HG02571 (cell line): Measurements from ENCODE around the gene TOMT.
"Not testable (repeated sequence)": the region's sequence is repeated elsewhere in the genome, so short reads cannot be mapped to it uniquely, and the experiment has no call there.

Source experiments
- ATAC-seq: cut with Tn5 transposase; IDR thresholded peaks from one replicate; pipeline ENCODE4 v1.9.1; 2021; ENCODE audit warnings: mild to moderate bottlenecking, moderate library complexity; ENCODE audit not compliant: unreplicated experiment

Gene TOMT

DNA sequence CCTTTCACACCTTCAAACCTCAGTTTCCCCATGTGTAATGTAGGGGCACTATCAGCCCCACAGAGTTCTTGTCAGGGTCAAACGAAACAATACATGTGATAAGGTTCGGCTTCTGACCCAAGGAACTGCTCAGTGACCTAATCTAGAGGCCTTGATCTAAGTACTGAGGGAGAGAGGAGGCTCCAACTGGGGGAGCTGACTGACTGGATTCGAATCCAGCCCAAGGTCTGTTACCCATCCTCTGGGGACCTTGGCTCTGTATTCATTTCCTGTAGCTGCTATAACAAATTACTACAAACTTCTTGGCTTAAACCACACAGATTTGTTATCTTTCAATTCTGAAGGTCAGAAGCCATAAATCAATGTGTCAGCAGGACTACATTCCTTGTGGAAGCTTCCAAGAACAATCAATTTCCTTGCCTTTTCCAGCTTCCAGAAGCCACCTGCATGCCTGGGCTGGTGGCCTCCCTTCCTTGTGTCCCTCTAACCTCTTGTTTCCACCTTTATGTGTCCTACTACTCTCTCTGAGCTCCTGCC is 17.5 kb downstream of the TOMT start:
- ATAC-seq, result no peak

DNA sequence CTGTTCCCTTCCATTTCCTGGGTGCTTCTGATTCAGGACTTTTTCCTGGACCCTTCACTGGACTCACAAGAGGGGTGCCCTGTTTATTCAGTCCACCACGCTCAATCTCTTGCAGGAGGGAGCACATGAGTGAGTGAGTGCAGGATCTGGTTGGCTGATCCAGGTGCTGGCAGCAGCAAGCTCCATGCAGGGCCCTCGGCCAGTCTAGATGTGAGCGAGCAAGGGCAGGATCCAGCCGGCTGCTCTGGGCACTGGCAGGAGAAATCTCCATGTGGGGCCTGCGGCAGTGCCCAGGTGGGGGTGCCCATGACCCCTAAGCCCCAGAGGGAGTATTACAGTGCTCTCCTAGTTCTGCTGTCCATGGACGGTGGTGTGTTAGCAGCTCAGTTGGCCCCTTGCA is 18.3 kb downstream of the TOMT start:
- ATAC-seq, result no peak

DNA sequence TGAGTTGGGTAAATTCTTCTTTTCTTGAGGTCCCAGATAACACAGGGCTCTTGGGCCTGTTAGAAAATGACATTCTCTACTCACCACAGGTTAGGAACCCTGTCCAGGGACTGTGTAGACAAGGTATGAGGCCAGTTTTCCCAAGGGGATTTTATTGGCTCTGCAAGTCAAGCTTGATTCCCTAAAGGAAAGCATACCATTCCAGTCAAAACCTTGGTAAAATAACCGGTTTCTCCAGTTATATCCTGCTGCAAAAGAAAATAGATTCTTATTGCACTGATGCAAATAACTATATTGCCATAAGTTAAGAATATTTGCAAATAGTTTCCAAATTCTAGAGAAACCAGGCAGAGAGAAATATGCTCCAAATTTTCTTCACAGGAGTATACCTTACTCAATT is 20.2 kb downstream of the TOMT start:
- no peak for ATAC-seq

DNA sequence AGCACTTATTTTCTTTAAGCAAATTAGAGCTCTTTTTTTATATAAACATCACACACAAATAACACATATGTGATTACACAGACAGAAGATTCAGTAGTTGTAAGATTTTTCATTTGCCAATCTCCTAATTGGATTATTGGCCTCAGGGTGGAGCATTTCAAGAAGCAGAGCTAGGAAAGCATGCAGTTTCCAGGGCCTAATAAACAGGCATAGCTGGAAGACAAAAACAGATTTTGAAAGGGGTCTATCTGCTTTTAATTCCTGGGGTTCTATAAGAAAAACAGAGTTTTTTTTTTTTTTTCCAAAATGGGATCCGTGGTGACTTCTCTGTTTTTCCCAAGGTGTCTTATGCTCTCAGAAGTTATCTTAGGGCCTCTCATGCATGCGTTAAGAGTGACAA is 22.2 kb downstream of the TOMT start:
- no peak for ATAC-seq

DNA sequence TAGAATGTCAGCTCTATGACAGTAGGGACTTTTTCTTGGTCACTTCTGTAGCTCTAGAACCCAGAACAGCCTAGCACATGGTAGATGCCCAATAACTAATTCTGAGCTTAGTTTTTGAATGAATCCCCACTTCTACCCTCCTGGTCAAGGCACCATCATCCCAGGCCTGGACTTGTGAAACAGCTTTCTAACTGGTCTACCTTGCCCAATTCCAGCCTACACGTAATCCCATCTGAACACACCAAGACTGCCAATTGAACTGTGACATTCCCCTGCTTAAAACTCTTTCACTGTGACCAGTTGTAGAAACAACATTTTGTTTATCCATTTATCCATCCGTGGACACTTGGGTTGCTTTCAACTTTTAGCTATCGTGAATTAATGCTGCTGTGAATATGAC is 23.7 kb downstream of the TOMT start:
- ATAC-seq, result no peak

DNA sequence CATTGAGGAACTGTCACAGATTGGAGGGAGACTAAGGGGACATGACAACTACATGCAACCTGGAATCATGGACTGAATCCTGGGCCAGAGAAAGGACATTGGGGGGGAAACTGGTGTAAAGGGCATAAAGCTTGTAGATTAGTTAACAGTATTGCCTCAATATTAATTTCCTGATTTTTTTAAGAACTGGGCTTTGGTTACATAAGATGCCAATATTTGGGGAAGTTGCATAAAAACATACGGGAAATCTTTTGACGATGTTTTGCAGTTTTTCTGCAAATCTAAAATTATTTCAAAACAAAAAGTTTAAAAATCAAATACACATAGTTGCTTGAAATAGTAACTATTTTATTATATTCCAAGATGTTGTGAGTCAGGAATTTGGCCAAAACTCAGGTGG is 26.9 kb downstream of the TOMT start:
- no peak for ATAC-seq

DNA sequence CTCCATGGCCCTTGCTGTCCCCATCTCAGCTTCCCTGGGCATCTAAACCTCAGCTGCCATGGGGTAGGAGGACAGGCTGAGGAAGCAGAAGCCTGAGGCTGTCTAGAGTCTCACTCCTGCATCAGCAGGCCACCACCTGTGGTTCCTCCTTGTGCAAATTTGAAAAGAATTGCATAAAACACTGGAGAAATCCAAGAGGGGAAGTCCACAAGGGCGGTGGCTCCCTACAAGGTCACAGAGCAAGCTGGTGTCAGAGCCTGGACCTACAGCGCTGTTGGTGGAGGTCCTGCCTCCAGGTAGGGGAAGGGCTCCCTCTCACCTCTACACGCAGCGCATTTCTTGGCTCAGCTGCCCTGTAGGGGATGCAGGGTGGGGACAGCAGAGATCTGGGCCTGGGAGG is 29.7 kb downstream of the TOMT start, which contains the start of gene FOLR3:
Gene FOLR3, plus strand, starts transcription at position 253 of the 400 bp plus-strand sequence. CDS start 228 bp downstream, outside the sequence.
- not testable (repeated sequence) for ATAC-seq

DNA sequence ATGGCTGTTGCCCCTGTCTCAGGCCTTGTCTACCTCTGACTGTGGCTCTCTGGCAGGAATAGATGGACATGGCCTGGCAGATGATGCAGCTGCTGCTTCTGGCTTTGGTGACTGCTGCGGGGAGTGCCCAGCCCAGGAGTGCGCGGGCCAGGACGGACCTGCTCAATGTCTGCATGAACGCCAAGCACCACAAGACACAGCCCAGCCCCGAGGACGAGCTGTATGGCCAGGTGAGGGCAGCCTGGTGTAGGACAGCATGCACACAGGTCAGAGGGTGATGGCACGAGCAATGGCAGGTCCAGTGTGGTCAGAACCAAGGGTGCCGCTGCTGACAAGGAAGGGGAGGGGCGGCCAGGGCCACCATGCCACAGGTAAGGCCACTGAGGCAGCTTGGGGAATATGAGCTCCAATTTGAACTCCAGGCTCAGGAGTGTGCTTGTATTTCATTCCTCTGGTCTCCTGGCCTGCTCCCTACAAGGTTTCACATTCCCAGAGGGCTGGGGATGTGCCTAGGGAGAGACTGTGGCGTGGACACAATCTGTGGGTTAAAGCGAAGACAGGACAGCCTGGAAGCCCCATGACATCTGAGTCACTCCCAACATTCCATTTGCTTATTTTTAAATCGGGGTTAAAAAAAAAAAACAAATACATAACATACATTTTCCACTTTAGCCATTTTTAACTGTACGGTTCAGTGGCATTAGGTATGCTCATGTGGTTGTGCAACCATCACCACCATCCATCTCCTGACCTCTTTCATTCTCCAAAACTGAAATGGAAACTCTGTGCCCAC is 30.4 kb downstream of the TOMT start:
- no peak for ATAC-seq

DNA sequence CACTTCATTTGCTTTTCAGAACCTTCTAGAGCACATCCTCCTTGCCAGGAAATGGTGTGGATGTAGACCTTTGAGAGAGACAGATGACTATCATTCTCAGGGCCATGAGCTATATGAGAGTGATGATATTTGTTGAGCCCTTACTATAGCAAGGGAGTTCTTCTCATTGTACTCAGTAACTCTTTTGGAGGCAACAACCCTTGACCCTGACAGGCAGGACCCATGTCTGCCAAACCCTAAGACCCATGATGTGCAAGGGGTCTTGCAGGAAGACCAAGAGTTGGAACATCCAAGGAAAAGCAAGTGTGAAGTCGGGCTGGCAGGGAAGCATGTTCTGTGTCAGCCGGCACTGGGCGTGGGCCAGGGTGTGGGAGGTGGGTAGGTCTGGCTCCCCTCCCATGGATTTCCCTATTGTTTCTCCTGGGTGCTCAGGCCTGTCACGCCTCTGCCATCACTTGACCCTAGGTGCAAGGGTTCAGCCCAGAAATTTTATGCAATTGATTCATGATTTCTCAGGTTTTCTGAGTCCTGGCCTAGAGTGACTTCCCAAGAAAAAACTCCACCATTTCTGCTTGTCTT is 31.0 kb downstream of the TOMT start:
- ATAC-seq, result no peak

DNA sequence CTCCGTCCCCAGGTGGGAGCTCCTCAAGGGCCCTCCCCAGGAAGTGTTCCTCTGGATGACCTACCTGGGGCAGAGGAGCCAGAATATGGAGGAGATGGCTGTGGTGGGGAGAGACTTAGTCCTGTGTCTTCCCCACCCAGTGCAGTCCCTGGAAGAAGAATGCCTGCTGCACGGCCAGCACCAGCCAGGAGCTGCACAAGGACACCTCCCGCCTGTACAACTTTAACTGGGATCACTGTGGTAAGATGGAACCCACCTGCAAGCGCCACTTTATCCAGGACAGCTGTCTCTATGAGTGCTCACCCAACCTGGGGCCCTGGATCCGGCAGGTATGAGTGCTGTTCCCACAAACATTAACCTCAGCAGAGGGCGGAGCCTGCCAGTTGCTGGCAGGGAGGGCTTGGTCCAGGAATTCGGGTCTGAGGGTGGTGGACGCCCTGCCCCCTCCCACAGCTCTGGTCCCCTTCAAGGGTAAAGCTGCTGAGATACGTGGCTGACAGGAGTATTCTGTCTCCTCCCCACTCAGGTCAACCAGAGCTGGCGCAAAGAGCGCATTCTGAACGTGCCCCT is 33.2 kb downstream of the TOMT start:
- ATAC-seq, result no peak

DNA sequence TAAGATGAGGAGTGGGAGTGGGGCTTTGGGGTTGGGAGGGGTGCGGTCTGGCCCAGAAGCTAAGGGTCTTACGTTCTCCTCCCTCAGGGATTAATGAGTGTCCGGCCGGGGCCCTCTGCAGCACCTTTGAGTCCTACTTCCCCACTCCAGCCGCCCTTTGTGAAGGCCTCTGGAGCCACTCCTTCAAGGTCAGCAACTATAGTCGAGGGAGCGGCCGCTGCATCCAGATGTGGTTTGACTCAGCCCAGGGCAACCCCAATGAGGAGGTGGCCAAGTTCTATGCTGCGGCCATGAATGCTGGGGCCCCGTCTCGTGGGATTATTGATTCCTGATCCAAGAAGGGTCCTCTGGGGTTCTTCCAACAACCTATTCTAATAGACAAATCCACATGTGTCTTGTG is 33.8 kb downstream of the TOMT start:
- ATAC-seq, result no peak

DNA sequence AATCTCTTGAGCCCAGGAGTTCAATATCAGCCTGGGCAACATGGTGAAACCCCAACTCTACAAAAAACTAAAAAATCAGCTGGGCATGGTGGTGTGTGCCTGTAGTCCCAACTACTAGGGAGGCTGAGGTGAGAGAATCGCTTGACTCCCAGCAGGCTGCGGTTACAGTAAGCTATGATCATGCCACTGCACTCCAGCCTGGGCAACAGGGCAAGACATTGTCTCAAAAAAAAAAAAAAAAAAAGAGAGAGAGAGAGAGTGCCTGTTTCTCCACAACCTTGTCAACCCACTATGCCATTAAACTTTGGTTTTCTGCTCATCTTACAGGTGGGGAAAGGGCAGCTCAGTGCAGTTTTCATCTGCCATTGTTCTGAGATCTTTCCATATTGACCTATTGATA is 34.9 kb downstream of the TOMT start:
- ATAC-seq, result no peak

DNA sequence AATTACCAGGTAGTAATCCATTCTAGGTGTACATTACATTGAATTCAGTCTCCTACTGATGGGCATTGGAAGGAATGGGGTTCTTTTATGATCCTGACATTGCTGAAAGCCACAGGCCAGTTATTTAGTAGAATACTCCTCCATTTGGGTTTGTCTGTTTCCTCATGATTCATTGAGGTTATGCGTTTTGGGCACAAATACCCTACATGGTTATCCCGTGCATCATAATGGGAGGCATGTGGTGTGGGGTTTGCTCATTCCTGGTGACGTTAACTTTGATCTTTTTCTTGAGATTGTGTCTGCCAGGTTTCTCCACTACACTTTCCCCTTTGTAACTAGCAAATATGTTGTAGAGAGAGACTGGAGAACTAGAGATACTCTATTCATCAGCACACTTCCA is 35.3 kb downstream of the TOMT start:
- ATAC-seq, result no peak

DNA sequence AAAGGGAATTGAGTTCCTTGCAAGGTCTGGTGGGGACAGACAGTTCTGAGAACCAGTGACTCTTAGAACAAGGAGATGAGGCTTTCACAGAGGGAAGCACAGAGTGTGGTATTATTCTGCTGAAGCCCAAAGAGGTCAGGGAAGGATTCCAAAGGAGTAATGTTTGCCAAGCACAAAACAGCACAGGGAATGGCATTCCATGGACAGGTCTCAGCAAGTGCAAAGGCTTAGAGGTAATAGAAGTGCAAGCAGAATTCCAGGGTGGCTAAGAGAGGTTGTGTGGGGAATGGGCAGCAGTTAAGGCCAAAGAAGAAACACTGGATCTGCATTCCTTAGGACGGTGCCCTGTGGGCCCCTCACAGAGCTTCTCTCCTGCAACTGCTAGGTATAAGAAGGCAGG is 36.4 kb downstream of the TOMT start:
- ATAC-seq, result not testable (repeated sequence)

DNA sequence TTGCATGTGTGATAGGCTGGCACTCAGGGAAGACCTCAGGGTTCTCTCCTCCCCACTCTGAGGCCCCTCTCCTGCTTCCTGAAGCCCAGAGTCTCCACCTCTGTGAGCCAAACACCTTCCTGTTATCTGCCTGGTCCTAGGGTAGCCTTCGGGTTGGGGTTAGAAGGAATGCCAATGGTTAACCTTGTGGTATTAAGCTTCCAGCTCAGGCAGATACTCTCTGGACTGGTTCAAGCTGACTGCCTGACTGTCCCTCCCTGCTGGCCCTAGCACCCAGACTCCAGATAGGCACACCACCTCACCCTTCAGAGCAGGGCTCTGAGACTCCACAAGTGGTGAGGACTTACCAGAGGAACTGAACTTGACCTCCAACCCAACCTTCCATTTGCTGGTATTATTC is 36.8 kb downstream of the TOMT start:
- ATAC-seq, result not testable (repeated sequence)

DNA sequence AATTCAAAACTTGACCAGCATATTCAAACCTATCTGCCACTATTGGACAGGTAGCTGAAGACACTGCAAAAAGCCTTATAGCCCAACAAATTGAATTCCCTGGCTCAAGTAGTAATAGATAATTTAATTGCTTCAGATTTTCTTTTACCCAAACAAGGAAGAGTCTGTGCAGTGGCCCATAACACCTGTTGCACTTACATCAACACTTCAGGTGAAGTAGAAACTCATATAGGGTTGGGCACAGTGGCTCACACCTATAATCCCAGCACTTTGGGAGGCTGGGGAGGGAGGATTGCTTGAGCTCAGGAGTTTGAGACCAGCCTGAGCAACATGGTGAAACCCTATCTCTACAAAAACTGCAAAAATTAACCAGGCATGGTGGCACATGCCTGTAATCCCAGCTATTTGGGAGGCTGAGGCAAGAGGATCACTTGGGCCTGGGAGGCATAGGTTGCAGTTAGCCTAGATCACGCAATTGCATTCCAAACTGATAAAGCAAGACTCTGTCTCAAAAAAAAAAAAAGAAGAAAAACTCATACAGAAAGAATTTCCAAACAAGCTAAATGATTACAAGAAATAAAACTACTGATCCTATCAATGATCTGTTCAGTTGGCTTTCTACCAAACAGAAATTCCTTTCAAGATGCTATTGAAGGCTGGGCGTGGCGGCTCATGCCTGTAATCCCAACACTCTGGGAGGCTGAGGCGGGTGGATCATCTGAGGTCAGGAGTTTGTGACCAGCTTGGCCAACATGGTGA is 39.3 kb downstream of the TOMT start:
- ATAC-seq, result no peak

DNA sequence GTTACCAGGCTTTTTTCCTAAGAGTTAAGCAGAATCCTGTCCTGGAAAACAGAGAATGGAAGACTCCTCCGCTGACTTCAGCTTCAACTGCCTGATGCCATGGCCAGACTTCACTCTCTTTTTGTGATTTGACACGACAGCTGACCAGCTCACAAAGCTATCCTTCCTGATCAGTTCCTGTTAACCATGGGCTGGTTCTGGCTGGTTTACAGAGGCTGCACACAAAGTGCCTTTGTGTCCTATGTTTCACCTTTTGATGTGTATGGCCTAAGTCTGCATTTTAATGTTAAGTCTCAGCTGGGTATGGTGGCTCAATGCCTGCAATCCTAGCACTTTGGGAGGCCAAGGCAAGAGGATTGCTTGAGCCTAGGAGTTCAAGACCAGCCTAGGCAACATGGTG is 40.9 kb downstream of the TOMT start:
- ATAC-seq, result no peak

DNA sequence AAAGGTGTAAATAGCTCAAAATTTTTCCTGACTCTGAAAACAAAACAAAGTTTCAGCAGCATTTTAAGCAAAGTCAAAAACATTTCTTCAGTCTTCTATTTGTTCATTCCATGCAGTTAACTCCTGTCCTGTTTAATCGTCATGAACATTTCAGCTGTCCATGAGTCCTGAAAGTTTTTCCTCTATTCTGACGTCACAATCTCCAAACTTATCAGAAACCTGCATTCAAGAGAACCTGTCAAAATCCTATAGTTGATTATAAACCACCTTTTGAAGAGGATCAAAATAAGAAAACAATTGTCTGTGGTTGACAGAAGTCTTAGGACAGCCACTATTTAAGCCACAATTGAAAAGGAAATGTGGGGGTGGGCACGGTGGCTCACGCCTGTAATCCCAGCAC is 45.2 kb downstream of the TOMT start:
- no peak for ATAC-seq

DNA sequence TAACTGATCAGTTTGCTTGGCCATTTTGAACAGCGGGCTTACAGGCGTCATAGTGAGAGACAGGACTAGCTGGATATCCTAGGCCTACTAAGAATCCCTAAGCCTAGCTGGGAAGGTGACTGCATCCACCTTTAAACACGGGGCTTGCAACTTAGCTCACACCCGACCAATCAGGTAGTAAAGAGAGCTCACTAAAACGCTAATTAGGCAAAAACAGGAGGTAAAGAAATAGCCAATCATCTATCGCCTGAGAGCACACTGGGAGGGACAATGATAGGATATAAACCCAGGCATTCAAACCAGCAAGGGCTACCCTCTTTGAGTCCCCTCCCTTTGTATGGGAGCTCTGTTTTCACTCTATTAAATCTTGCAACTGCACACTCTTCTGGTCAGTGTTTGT is 48.1 kb downstream of the TOMT start:
- not testable (repeated sequence) for ATAC-seq

DNA sequence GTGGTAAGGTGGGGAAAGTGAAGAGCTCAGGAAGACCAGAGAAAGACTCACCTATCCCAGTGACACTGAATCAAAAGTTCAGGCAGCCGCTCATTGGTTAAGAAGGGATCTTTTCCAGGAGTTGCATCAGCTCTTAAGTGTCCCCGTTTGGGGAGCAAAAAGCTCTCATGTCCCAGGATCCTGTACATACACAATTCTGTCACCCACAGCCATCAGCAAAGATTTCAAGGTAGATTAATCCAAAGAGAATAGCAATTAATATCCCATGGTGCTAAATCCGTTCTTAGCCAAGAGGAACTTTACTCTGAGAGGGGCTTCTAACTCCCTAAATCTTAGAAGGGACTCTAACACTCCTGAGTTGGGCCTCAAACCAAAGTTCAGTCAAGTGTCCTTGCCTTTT is 49.1 kb downstream of the TOMT start:
- no peak for ATAC-seq

DNA sequence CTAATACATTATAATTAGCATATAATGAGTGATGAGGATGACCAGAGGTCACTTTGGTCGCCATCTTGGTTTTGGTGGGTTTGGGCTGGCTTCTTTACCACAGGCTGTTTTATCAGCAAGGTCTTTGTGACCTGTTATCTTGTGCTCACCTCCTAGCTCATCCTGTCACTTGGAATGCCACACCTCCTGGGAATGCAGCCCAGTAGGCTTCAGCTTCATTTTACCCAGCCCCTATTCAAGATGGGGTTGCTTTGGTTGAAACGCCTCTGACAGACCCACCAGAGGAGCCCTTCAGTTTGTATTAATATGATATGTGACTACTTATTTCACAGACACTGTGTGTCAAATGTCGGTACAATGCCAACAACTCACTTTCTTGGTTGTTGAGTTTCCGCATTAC is 50.0 kb downstream of the TOMT start:
- no peak for ATAC-seq
